Measurements from ENCODE around the gene EIF4E3. TPM values are rescaled to one million over a fixed set of nuclear protein-coding genes. Genes with fewer than 3 reads are reported as not detected.

EIF4E3 gene
- total and polyA plus RNA-seq, 10 of the 15 experiments (the other 5 are each of a cell fraction or from before 2014, with no cell fraction given) = 0.05 to 0.38 (median 0.16) TPM; not detected in 1

DNA sequence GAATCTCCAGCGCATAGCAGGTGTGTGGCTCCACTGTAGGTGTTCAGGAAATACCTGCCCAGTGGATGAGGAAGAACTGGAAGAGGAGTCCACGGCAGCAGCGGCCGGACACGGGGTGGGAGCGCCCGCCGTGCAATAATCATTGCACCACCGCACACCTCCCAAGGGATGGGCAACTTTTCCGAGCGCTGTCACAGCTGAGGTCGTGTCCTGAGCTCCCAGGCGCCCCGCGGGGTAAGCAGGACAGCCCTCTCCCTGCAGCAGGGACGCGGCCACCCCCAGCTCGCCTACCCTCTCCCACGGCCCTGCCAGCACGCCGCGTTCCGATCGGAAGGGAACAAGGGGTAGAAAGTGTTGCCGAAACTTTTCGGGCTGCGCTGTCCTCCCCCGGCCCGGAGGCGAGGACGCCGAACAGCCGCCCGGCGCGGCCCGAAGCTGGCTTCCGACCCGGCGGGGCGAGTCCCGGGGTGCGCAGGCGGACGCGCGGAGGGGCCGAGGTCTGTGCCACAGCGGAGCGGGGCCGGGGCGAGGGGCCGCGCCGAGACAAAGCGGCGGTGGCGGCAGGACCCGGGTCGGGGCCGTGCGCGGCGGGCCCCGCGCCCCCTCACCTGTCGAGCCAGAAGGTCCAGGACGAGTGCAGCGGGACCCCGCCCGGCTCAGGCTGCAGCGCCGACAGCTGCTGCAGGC is 475 bp downstream of the EIF4E3 start:
- Histone ChIP-seq H3K9ac (ENCODE audit: control insufficient read depth, insufficient read depth, low read length) (peak overlapping the region; percentile 13; the same call in 1 of the 2 replicates), H3K4me3 (peak overlapping the region; percentile 60; the same call in 1 of the 2 replicates), H3K4me1 (ENCODE audit: control insufficient read depth, insufficient read depth, low read length) (peaks cover 10% of the 10 kb centered on the region), H3K9me3 (replicated peaks; ENCODE audit: control insufficient read depth, insufficient read depth, low read length) (no peaks in the 10 kb centered on the region; the same call in 2 of the 3 replicates), H4K20me1 (ENCODE audit: control insufficient read depth, insufficient read depth) (no peaks in the 10 kb centered on the region), H2AFZ (ENCODE audit: control insufficient read depth, low read depth, low read length) (peak overlapping the region; percentile 58), H3K4me2 (ENCODE audit: control insufficient read depth, insufficient read depth) (peak overlapping the region; percentile 94), H3K36me3 (ENCODE audit: control insufficient read depth in 2 of 2, insufficient read depth in 2 of 2, low read length in 1 of 2) (no peaks in the 10 kb centered on the region), H3K27ac (ENCODE audit: control insufficient read depth, insufficient read depth) (no peak overlapping the region), H3K27me3 (replicated peaks in 1 of 2; ENCODE audit: control insufficient read depth in 2 of 2, insufficient read depth in 2 of 2, low read length in 1 of 2) (peaks cover 9 to 12% of the 10 kb centered on the region in 2 experiments), H3K79me2 (ENCODE audit: control insufficient read depth, insufficient read depth, low read length) (no peaks in the 10 kb centered on the region)
- FAIRE-seq (no peak), DNase-seq (ENCODE audit: low read depth, low spot score) (no peak), ATAC-seq (peak; percentile 68)
- RAD21 ChIA-PET (ENCODE audit: unreplicated experiment) = no interaction called here
- SMC1A ChIA-PET (ENCODE audit: uncharacterized antibody, unreplicated experiment) = interaction anchor here (1.1 kb wide), 1 partner anchor 936 kb away, joined by 4 read pairs; no protein-coding TSS in a partner anchor
- BruUV-seq (replicated peaks) = no TSS peak
- in situ Hi-C loops (cut with MboI) = no loop called here
- TF ChIP-seq TCF7 (IDR thresholded peaks at IDR 0.05; ENCODE audit: borderline replicate concordance) = no peak
- peak; percentile 99 for TF ChIP-seq SUZ12 (IDR thresholded peaks at IDR 0.05; ENCODE audit: unreplicated experiment)
- TF ChIP-seq EZH2 (IDR thresholded peaks at IDR 0.05; ENCODE audit: borderline replicate concordance, control insufficient read depth, low read depth, low read length) = 0 out of 2 replicates have a peak, but pooled peaks have one; percentile 69
- TF ChIP-seq RBBP5 (conservative IDR thresholded peaks at IDR 0.05) = no peak
- TF ChIP-seq HDAC6 (IDR thresholded peaks at IDR 0.05; ENCODE audit: unreplicated experiment) = peak; percentile 31
- TF ChIP-seq LARP7 (IDR thresholded peaks at IDR 0.05) = 0 out of 2 replicates have a peak, but pooled peaks have one; percentile 59
- TF ChIP-seq ZNF24 (IDR thresholded peaks at IDR 0.05) = no peak
- no peak for TF ChIP-seq YBX1 (IDR thresholded peaks at IDR 0.05)
- POLR2A ChIA-PET = no interaction called here
- intact Hi-C loops (cut with micrococcal nuclease; ENCODE audit: unreplicated experiment) = loop anchor here (5.0 kb wide), 1 partner anchor 1098 kb away; no protein-coding TSS in a partner anchor
- CTCF ChIA-PET = interaction anchor here (0.9 to 1.8 kb wide), 3 partner anchors 10 to 14 kb away, joined by 3 to 6 read pairs (median 3); no protein-coding TSS in a partner anchor
- WGBS (ENCODE audit: insufficient coverage, insufficient replicate concordance, low lambda C conversion rate, missing lambda C conversion rate) = 2% methylated on average over 49 of the region's 73 CpGs

DNA sequence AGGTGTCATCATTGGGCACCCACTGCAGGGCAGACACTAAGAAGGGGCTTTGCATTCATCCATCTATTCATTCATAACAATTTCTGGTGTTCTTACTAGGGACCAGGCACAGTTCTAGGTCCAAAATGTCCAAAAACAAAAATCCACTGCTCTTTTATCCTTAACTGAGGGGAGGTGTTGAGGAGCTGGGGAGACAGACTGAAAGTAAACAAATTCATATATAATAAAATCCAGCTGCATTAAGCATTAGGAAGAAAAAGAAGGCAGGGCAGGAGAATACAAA is 1.1 kb downstream of the EIF4E3 start:
- Histone ChIP-seq H3K4me3 (no peak overlapping the region), H3K27me3 (replicated peaks in 1 of 2; ENCODE audit: control insufficient read depth in 2 of 2, insufficient read depth in 2 of 2, low read length in 1 of 2) (peaks cover 9 to 12% of the 10 kb centered on the region in 2 experiments), H3K36me3 (ENCODE audit: control insufficient read depth in 2 of 2, insufficient read depth in 2 of 2, low read length in 1 of 2) (no peaks in the 10 kb centered on the region), H3K4me1 (ENCODE audit: control insufficient read depth, insufficient read depth, low read length) (peaks cover 10% of the 10 kb centered on the region), H3K79me2 (ENCODE audit: control insufficient read depth, insufficient read depth, low read length) (no peaks in the 10 kb centered on the region), H3K4me2 (ENCODE audit: control insufficient read depth, insufficient read depth) (peak overlapping the region; percentile 94), H4K20me1 (ENCODE audit: control insufficient read depth, insufficient read depth) (no peaks in the 10 kb centered on the region), H3K27ac (ENCODE audit: control insufficient read depth, insufficient read depth) (no peak overlapping the region), H3K9me3 (replicated peaks; ENCODE audit: control insufficient read depth, insufficient read depth, low read length) (no peaks in the 10 kb centered on the region; the same call in 2 of the 3 replicates), H3K9ac (ENCODE audit: control insufficient read depth, insufficient read depth, low read length) (no peak overlapping the region), H2AFZ (ENCODE audit: control insufficient read depth, low read depth, low read length) (no peak overlapping the region)
- no peak for ATAC-seq
- intact Hi-C loops (cut with micrococcal nuclease; ENCODE audit: unreplicated experiment) (no loop called here), in situ Hi-C loops (cut with MboI) (no loop called here)
- ChIA-PET RAD21 (ENCODE audit: unreplicated experiment) (no interaction called here), CTCF (interaction anchor here (0.9 to 1.8 kb wide), 3 partner anchors 11 to 13 kb away, joined by 3 to 6 read pairs (median 3); no protein-coding TSS in a partner anchor), SMC1A (ENCODE audit: uncharacterized antibody, unreplicated experiment) (interaction anchor here (1.1 kb wide), 1 partner anchor 936 kb away, joined by 4 read pairs; no protein-coding TSS in a partner anchor), POLR2A (no interaction called here)
- TF ChIP-seq RAD51 (IDR thresholded peaks at IDR 0.05) (no peak), ESRRA (IDR thresholded peaks at IDR 0.05; ENCODE audit: low read length) (no peak), SIX5 (IDR thresholded peaks at IDR 0.05; ENCODE audit: low read depth, low read length, severe bottlenecking) (no peak), RELA (IDR thresholded peaks at IDR 0.05; ENCODE audit: borderline replicate concordance, partially characterized antibody) (no peak), SMAD5 (IDR thresholded peaks at IDR 0.05; ENCODE audit: low read depth) (no peak)
- no peak for DNase-seq (ENCODE audit: low read depth, low spot score)
- no TSS peak for BruUV-seq (replicated peaks)
- no peak for FAIRE-seq

Measured in GM12878 (cell line).